Activated CD8-positive, alpha-beta memory T cell treated with anti-CD3 and anti-CD28 coated beads, Interleukin-2, amount 50 U/mL, for 24 hours (primary cell): ENCODE measurements around the gene HOXD3.

ENCODE experiments used
- DNase-seq: peaks from one replicate; pipeline ENCODE4 v3.0.0-alpha.2; 2020; ENCODE audit errors: extremely low read depth

HOXD3 gene

DNA sequence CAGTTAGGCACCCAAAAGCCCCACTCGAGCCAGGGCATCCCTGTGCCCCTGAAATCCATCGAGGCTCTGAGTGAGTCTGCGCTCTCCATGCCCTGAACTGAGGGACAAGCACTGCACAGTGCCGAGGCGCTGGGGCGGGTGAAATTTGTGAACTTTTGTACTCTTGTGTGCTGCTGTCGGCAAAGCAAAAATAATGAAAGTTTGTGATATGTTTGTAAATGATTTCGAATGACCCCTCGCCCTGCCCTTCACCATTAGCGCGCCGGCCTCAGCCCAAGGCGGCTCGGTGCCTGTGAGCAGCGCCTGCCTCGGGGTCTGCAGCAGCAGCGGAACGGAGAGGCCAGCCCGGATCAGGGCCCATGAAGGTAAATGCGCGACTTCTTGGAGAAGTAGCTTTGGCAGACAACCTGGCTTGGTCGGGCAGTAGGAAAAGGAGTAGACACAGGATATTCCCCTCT lies 7.6 kb upstream of the HOXD3 start:
- no peak for DNase-seq

DNA sequence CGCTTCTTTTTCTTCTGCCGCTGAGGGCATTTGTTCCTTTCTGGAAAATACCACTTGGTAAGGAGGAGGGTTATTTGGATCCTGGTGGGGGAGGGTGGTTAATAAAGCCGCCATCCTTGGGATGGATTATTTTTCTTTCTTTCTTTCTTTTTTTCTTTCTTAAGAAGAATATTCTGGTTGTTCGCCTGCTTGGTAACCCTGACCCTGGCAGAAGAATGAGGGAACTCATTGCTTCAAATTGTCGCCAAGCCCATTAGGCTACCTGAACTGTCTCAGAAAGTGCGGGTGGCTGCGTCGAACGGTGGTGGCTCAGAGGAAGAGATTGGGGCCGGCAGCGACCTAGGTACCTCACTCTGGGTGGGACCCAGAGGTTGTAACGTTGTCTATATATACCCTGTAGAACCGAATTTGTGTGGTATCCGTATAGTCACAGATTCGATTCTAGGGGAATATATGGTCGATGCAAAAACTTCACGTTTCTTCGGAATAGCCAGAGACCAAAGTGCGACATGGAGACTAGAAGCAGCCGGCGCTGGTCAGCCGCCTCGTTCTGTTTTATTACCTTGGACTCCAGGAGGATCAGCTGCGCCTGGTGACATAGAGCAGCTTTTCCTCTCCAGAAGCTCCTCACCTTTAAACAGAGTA lies 7.0 kb upstream of the HOXD3 start:
- DNase-seq = no peak

DNA sequence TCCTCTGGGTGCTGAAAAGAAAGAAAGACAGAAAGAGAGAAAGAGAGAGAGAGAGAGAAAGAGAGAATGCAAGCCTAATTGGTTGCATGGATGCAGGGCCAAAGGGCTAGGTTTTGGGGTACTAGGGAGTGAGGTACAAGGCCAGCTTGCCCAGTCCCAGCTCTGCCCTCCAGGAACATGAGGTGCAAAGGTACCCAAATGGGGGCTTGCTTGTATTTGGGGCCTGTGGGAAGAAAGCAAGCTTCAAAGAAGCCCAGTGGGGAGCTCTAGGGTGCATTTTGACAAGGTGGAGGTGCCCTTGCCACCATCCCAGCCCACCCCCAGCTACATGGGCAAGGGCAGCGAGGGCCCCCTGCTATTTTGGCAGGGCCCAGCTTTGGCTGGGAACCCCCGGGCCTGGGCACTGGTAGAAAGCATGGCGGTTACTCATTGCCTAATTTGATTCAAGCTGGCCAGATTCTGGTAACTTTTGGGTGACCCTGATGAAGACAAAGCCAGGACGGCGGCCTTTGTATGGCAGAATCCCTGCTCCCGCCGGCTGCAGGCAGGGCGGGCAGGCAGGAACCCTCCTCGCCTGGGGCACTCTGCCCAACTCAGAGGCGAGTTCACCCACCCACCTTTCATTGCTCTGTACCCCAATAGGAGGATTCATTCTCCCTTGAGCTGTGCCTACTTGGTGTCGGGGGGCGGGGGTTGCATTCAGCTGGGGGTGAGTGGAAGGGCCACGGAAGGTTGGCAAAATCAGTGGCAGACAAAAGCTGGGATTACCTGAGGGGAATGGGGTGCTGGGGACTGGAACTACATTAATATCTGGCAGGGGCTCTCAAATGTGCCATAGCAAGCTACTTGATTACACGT lies 6.3 kb upstream of the HOXD3 start:
- DNase-seq = no peak

DNA sequence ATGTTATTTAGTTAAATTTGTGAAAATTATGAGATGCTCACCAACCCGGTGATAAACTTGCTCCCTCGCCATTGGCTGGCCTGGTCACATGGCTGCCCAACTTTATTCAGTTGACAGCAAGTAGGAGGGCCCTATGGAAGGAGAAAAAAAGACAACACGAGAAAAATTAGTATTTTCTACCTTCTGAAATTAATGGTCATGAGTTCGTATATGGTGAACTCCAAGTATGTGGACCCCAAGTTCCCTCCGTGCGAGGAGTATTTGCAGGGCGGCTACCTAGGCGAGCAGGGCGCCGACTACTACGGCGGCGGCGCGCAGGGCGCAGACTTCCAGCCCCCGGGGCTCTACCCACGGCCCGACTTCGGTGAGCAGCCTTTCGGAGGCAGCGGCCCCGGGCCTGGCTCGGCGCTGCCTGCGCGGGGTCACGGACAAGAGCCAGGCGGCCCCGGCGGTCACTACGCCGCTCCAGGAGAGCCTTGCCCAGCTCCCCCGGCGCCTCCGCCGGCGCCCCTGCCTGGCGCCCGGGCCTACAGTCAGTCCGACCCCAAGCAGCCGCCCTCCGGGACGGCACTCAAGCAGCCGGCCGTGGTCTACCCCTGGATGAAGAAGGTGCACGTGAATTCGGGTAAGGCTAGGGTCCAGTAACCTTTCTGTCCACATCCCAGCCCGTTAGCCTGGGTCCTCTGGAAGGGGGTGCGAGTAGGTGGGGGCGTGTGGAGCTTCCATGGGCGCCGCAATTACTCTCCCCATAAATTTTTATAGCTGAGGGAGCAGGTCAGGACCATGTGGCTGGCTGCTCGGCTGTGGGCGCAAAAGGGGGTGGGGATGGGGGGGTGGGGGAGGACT lies 5.4 kb upstream of the HOXD3 start, which contains the start of gene HOXD4:
Gene HOXD4, plus strand, starts transcription at position 109 of the 846 bp plus-strand sequence. Its CDS starts 84 bp downstream, at position 193.
- no peak for DNase-seq

DNA sequence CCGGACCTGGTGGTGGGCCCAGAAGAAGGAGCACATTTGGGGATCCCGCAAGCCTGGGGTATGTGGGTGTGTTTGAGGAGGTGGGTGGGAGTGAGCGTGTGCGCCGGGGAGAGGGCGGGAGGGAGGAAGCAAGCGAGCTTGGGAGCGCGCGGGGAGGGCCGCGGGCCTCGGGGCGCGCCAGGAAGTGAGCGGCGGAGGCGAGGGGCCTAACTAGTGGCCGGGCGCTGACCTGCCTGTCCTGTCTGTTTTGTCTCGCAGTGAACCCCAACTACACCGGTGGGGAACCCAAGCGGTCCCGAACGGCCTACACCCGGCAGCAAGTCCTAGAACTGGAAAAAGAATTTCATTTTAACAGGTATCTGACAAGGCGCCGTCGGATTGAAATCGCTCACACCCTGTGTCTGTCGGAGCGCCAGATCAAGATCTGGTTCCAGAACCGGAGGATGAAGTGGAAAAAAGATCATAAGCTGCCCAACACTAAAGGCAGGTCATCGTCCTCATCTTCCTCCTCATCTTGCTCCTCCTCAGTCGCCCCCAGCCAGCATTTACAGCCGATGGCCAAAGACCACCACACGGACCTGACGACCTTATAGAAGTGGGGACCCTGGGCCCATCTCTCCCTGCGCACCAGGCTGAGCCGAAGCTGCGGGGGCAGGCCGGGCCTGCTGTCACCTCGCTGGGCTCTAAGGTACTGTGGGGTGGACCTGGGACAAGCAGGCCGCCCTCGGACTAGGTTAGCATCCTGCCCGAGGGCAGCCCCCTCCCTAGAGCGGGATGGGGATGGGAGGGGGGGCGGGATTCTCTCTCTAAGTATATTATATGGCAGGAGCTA lies 4.5 kb upstream of the HOXD3 start:
- no peak for DNase-seq

DNA sequence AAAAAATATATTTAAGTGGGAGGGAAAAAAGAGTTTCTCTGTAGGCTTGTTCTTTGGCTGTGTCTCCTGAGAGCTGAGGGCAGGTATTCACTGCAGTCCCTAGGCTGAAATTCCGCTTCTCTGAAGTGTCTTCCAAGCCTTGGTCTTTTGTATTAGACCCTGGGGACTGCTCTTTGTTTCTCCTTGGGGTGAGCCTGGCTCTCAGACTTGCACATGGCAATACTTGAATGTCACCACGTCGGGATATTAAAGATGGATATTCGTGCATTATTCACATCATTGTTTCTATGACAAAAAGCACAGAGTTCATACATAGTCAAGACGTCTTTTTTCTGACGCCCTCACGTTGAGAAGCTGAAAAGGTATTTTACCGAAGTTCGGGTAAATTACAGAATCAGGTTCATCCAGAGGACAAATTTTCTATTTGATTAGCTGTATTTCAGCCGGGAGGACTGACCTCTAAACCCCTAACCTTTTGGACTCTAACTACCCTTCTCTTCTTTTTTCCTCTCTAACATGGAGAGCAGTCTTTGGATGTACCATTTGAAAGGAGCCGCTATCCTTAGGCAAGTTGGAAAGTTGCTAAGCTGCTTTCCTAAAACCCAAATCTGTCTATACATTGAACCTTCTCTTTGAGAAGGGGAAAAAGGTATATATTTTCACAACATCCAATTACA lies 2.4 kb upstream of the HOXD3 start:
- DNase-seq = no peak

DNA sequence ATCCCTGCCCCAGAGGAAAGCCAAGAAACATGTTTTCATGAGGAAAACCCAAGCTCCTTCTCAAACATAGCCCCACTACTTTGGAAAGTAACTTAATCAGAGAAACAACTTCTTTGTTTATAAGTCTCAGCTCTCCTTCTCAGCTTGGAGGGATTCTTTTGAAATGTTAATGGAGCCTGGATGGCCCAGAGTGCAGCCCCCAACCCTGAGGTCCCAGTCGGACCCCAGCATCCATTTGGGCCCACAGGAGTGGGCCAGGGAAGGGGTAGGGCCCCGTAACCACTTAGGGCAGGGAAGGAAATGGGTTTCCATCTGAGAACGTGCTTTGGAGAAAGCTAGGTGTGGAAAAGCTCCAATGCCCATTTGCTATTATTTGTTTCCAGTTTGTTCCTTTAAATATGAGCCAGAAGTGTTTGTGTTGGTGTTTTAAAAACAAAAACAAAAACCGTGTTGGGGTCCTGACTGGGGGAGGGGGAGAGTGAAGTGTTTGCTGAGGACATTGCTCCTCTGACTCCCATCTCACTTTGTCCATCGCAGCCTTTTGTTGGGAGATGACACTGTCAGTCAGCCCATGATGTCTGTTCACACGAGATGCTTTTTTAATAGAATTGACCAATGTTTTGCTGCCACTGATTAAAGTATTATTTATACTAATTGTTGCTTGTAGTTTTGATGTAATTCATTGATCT lies 1.6 kb upstream of the HOXD3 start:
- DNase-seq = no peak

DNA sequence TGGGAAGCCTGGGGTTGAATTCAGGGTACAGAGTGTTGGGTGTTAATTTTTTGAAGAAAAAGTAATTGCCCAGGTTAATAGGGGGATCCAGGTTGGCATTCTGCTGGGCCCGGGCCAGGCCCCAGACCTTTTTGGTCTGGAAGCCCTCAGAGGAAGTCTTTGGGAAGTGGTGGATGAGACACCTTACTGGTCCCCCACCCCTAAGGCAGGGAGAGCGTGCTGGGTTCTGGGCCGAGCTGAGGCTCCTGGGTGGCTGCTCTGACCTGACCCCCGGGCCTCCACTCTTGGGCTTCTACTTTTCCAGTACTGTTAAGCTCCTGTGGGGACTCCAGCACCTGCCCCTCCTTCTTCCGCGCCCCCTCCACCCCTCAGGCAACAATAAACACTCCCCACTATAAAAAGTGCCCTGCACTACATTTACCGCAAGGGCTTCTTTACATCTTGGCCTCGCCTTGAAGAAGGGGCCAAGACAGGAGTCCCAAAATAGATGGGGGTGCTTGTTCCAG lies 753 bp upstream of the HOXD3 start:
- DNase-seq = no peak

DNA sequence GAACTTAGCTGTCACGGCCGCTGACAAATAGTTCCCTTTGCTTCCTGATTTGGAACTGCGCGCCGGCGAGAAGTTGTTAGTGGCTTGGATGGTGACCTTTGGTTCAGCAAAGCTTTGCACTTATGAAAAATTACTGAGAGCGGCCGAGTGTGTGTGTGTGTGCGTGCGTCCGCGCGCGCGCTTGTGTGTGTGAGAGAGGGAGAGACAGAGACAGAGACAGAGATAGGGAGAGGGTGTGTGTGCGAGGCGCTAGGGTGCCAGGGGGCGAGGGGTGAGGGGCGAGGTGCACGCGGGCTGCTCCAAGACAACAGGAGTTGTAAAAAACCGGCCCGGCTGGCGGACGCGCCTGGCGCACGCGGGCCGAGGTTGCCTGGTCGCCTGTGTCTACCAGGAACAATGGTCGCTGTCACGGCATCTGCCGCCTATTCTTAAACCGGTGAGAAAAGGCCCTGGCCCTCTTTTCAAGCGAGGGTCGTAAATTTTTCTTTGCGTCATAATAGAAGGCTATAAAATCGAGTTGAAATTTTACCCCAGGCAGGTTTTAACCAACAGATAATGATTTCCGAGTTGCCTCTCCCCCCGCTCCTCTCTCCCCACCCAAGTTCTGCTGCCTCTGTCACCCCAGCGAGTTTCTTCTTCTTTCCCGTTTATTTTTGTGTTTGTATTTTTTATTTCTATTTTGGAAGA lies 535 bp downstream of the HOXD3 start:
- no peak for DNase-seq

DNA sequence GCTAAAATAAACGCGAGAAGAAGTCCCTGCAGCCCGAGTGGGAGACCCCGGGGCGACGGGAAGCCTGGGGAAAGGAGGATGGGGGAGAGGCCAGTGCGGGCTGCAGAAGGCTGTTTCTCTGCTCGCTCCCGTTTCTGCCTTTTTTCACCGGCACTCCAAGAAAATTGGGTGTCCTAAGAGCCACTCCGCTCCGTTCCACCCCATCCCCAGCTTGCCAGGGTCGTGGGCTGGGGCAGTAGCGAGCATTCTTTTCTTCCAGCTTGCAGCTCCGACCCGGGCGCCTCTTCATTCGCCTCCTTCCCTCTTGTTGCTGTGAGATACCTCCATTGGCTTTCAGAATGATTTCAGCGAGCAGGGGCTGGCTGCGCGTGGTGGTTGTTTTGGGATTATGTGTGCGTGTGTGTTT lies 1.1 kb downstream of the HOXD3 start:
- no peak for DNase-seq

DNA sequence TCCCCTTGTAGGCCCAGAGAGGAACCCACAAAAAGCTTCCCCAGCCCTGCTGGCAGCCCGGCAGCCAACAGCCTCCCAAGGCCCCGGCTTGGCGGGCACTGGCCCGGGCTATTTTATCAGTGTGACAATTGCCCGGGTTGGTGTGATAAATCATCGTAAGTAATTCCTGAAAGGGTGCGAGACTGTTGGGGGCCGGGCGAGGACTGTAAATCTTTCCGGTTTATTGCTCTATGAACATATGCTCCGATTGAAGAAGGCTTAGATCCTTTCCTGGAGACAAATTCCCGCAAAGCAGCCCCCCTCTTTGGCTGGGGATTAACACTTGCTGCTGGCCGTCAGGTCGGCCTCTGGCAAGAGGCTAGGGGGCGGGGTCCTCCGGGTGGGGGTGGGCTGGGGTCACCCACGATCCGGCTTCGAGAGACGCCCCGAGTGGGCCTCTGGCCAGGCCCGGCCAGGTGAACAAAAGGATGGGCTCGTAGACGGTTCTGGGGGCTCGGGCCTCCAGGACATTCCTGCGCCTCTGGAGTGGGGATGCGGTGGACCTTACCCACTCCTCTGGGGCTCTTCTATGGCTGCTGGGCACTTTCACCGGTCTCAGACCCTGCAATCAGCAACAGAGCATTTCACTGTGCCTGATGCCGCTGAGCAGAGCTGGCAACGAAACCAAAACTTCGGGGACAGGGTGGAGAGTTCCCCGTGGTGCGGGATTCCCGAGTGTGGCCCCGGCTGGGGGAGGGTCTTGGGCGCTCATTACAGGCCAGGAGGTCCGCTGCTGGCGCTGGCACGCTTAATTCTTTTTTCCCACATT lies 2.0 kb downstream of the HOXD3 start:
- DNase-seq = no peak

DNA sequence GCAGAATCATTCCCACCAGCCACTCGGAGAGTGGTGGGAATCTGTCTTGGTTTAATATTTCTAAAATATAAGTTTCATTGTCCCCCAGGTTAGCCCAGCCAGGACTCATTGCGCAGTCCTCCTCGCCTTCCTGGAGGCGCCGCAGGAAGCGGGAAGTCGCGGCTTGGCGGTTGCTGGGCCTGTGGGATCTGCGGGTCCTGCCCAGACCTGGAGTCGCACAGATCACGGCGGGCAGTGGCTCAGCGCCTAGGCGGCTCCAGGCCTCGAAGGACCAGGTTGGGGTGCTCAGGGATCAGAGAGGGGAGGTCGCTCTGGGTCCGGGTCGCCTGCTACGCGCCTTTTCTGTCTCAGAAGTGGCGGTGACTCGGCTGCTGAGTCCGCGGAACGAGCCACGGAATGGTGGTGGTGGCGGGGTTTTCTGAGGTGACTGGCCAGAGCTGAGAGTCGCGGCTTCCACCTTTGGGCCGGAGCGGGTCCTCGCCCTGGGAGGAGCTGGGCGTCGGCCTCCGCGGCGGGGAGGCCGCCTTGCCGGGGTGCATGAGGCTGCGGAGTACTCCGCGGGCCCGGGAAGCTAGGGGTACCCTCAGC lies 2.6 kb downstream of the HOXD3 start:
- DNase-seq = no peak

DNA sequence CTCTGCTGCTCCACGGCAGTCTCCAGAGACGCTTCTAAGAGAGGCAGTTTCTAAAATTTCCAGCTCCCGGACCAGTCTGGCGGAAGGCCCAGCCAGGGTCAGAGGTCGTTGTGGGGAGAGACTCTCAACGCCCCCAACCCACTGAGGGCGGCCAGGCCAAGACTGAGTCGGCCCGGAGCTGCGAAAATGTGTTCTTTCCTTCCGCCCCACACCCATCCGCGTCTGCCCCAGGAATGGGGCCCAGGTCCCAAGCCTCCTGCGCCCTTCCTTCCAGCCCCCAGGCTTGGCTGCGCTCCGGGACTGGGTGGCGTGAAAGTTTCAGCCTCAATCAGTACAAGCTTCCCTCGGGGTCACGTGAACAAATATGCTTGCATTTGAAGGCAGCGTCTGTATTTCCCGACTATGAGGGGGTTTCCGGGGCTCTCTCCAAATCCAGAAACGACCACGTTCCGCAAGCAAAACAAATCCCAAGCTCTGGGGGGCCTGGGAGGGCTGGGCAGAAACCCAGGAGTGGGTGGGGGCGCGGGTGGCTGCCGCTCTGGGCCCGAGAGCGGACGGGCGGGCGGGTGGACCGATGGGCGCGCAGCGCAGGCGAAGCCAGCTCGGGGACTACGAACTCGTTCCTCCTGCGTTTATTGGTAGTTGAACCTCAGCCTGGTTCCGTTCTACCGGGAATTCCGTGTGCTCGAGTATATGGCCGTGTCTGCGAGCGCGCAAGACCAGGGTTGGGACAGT lies 3.3 kb downstream of the HOXD3 start:
- DNase-seq = no peak

DNA sequence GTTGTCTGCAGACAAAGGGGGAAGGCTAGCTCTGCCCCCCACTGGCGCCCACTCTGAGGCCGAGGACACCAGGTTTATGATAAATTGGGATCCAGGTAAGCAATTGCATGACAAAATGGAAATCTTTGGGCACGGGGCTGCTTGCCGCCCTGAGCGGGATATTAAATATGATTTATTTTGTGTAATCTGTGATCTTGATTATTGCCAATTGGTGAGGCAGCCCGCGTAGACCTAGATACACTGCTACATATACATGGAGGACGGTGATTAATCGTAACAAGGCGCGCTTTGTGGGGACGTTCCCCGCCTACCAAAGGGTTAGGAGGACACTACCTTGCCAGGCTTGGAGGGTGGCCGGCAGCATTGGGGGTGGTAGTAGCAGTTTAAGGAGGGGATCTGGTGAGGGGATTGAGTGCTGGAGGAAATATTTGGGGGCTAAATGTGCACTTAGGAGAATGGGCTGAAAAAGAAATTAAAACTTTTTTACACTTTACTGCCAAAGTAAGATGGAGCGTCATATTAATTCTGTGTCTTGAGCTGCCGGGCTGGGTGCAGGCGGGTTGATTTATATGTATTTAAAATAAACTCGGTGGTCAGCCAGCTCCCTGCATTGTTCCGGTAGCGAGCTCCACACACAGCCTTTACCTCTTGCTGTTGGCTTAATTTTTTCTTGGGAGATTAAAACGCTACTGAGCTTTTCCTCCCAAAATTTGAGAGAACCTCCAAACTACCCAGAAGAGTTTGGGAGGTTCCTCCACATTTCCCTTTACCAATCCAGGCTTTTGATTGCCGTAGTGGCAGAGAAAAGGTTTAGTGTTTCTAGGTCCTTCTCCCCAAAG lies 4.1 kb downstream of the HOXD3 start:
- no peak for DNase-seq

DNA sequence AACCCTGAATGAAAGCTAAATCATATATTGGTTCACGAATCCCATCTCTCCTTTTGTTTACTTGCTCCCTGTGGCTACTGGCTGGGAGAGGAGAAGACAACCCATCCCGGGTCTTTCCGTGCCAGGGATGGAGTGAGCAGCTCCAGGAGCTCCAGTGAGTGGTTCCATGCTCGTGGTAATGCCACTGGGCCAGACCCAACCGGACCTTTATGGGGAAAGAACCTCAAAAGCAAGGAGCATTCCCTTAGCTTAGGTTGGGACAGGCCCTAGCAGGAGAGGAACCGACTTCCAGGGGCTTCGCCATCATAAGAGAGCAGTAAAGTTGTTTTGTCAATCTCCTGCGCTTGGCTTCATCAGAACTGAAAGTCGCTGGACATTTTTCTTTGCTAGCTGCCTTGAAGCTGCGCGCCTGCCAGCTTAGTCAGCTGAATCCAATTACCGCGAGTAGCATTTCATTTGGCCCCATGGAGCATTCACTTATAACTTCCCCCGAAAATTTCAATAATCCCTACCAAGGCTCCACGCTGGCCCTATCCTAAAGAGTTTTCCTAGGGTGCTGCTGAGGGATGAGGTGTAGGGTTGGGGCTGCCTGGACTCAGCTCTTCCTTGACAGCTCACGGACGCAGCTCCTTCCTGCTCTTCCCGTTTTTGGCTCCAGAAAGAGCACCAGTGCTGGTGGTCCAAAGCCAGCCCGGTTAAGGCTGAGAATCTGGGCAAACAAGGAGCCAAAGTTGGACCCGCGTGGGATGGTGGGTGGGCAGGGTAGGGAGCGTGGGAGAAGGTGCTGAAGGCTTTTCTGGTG lies 4.9 kb downstream of the HOXD3 start:
- DNase-seq = no peak
